Measurements from ENCODE around the gene LDLRAD2.

GRCh38 chr1:21859669-21860179 is 47.7 kb downstream of the LDLRAD2 start:
- TF ChIP-seq CTCF (IDR thresholded peaks at IDR 0.05 in 4 of 5, conservative IDR thresholded peaks at IDR 0.05 in 1 of 5) (no peak), POLR2A (IDR thresholded peaks at IDR 0.05) (no peak)

Data from gastrocnemius medialis (tissue), 4 donors.